Transverse colon (tissue), 4 donors: ENCODE results near the gene ENHO. TPM values are rescaled to one million over a fixed set of nuclear protein-coding genes. Genes with fewer than 3 reads are reported as not detected.

Experiments used
- DNase-seq: peaks from one replicate; pipeline ENCODE4 v3.0.0-alpha.2; 2019
- H3K27ac ChIP-seq, 4 donors: fragments of 200-600 bp; sonication (generic); 2 replicates each; pipeline ENCODE4 v1.5.1; 2016 to 2018; ENCODE audit warnings: inconsistent platforms in 4 of 4
- H3K27me3 ChIP-seq: fragments of 200-600 bp; sonication (generic); 2 replicates; pipeline ENCODE4 v1.5.1; 2017; ENCODE audit warnings: inconsistent platforms
- H3K36me3 ChIP-seq, 4 donors: fragments of 200-600 bp; sonication (generic); 2 replicates each; pipeline ENCODE4 v1.5.1; 2017 to 2019; ENCODE audit warnings: inconsistent platforms in 4 of 4
- H3K4me1 ChIP-seq, 4 donors: fragments of 200-600 bp; sonication (generic); 2 replicates each; pipeline ENCODE4 v1.5.1; 2017 to 2020; ENCODE audit warnings: inconsistent platforms in 4 of 4
- H3K4me3 ChIP-seq, 4 donors: fragments of 200-600 bp; sonication (generic); 1 replicate in 1 of 4; 2 replicates in 3 of 4; pipeline versions ENCODE4 v1.5.1 to v1.6.1; 2017 to 2019; ENCODE audit warnings: inconsistent platforms in 4 of 4
- H3K9me3 ChIP-seq, 2 donors: fragments of 200-600 bp; sonication (generic); 2 replicates each; pipeline ENCODE4 v1.5.1; 2017 to 2019; ENCODE audit warnings: inconsistent platforms in 2 of 2
- EP300 ChIP-seq: sonication (generic); formaldehyde crosslinking; IDR thresholded peaks from one replicate; pipeline ENCODE4 v1.6.1; 2017; ENCODE audit warnings: antibody characterized with exemption, low read depth
- POLR2A ChIP-seq: fragments of 450-650 bp; IDR thresholded peaks from one replicate; pipeline ENCODE4 v1.6.1; 2016; ENCODE audit warnings: antibody characterized with exemption, mild to moderate bottlenecking, moderate library complexity
- POLR2AphosphoS5 ChIP-seq, 3 donors: sonication (generic); formaldehyde crosslinking; IDR thresholded peaks; one replicate each; pipeline ENCODE4 v1.6.1; 2016; ENCODE audit warnings: antibody characterized with exemption in 3 of 3
- WGBS, 2 donors: methylation state at CpG; one replicate each; pipeline ENCODE4 v1.1.5; 2018; ENCODE audit warnings: low coverage in 1 of 2; 5-methylcytosine and 5-hydroxymethylcytosine counted together
- in situ Hi-C, 4 donors: fragments of 200-750 bp; cut with MboI; loops; one replicate each; pipeline versions ENCODE4 v1.15.0 to v1.15.1; 2017; ENCODE audit warnings: low sequenced_read_pairs in 3 of 4, low pct_ligation_motif_present in 1 of 4, low pct_unique_long_range_greater_than_20kb in 1 of 4
- intact Hi-C: fragments of 100-400 bp; cut with DNase I; formaldehyde crosslinking; loops from one replicate; pipeline ENCODE4 v1.15.1; 2023; ENCODE audit warnings: low total_unique reads
- total RNA-seq, 4 donors: library from RNA; depleted of rRNA; stranded (reverse); fragments of >200 nt; gene quantifications; one replicate each; pipeline ENCODE4 v1.1.0, GENCODE V29; 2016
- TF ChIP-seq, protein P1 (sequence below), 5 experiments: fragments of 200-600 bp in 3 of 5; fragments of 450-650 bp in 2 of 5; sonication (generic) in 3 of 5; IDR thresholded peaks; 1 replicate in 2 of 5; 2 replicates in 3 of 5; pipeline ENCODE4 v1.5.1; 2016 to 2017; ENCODE audit warnings: antibody characterized with exemption in 5 of 5, inconsistent platforms in 3 of 5, mild to moderate bottlenecking in 2 of 5, moderate library complexity in 1 of 5

Gene ENHO
- total RNA-seq, 4 donors from 2014 or later: 1.4 to 1.7 TPM; not detected in 2

GRCh38 chr9:34510497-34511468 lies 12.0 kb downstream of the ENHO start:
- in situ Hi-C loops (no loop called here), intact Hi-C loops (no loop called here)
- H3K4me3 ChIP-seq: no peak overlapping the region
- H3K4me1 ChIP-seq: peaks cover 0 to 11% (median 2%) of the 10 kb centered on the region in 4 donors
- no peaks in the 10 kb centered on the region for H3K36me3 ChIP-seq
- WGBS, 2 donors: 66% methylated on average over 13 of the region's 13 CpGs; no CpG with 5 or more reads in 1 of the 2 donors
- no peaks in the 10 kb centered on the region for H3K27me3 ChIP-seq
- H3K27ac ChIP-seq: peak overlapping the region in 2 of 4 donors; percentile 15 to 32
- H3K9me3 ChIP-seq: no peaks in the 10 kb centered on the region
- no peak for TF ChIP-seq POLR2A
- no peak for TF ChIP-seq POLR2AphosphoS5 (IDR thresholded peaks at IDR 0.05)
- TF ChIP-seq, protein P1, sequence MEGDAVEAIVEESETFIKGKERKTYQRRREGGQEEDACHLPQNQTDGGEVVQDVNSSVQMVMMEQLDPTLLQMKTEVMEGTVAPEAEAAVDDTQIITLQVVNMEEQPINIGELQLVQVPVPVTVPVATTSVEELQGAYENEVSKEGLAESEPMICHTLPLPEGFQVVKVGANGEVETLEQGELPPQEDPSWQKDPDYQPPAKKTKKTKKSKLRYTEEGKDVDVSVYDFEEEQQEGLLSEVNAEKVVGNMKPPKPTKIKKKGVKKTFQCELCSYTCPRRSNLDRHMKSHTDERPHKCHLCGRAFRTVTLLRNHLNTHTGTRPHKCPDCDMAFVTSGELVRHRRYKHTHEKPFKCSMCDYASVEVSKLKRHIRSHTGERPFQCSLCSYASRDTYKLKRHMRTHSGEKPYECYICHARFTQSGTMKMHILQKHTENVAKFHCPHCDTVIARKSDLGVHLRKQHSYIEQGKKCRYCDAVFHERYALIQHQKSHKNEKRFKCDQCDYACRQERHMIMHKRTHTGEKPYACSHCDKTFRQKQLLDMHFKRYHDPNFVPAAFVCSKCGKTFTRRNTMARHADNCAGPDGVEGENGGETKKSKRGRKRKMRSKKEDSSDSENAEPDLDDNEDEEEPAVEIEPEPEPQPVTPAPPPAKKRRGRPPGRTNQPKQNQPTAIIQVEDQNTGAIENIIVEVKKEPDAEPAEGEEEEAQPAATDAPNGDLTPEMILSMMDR (IDR thresholded peaks at IDR 0.05): no peak
- TF ChIP-seq EP300: no peak
- DNase-seq: no peak

DNA sequence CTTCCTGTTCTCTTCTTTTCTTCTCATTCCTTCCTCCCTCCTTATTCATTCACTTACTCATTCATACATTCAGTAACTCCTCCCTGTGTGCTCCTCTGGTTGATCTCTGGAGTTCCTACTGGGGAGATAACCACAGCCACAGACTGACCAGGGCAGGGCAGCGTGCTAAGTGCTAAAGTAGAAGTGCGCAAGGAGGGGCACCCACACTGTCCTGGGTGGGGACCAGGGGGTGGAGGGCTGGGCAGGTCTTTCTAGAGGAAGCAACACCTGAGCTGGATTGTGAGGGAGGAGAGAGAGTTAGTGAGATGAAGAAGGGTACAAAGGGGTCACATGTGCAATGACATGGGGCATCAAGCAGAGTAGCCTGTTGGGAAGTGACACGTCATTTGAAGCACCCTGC lies 13.8 kb downstream of the ENHO start:
- TF ChIP-seq EP300 (no peak), POLR2A (no peak), POLR2AphosphoS5 (IDR thresholded peaks at IDR 0.05) (no peak)
- TF ChIP-seq, protein P1 (IDR thresholded peaks at IDR 0.05): no peak
- WGBS, 2 donors: 79 to 89% methylated on average over 2 to 3 of the region's 3 CpGs
- Histone ChIP-seq H3K9me3 (no peaks in the 10 kb centered on the region), H3K4me1 (peaks cover 0 to 11% (median 2%) of the 10 kb centered on the region in 4 donors), H3K36me3 (no peaks in the 10 kb centered on the region), H3K4me3 (no peak overlapping the region), H3K27me3 (no peaks in the 10 kb centered on the region), H3K27ac (no peak overlapping the region)
- DNase-seq: no peak
- in situ Hi-C loops (no loop called here), intact Hi-C loops (loop anchor here (10.0 kb wide), 1 partner anchor 76 kb away; the partner anchor contains the start of gene CNTFR)

DNA sequence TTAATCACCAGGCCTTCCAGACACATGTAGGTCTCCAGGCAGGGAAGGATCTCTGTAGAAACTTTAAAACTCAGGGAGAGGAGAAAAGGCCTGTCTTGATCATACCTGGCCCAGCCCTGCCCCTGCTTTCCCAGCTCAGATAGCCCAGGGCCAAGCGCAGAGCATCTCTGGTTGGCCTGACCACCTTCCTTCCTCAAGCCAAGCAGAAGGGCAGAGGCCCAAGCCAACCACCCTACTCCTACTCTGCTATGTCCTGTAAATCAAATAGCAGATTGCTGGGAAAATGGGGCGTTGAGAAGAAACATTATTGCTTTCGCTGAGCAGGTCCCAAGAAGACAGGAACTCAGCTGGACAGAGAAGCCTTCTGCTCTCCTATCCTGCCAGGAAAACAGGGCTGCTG lies 14.3 kb downstream of the ENHO start:
- peaks cover 0 to 11% (median 2%) of the 10 kb centered on the region in 4 donors for H3K4me1 ChIP-seq
- H3K27ac ChIP-seq: no peak overlapping the region
- no peak for TF ChIP-seq POLR2A
- TF ChIP-seq, protein P1 (IDR thresholded peaks at IDR 0.05): no peak
- no peak for TF ChIP-seq POLR2AphosphoS5 (IDR thresholded peaks at IDR 0.05)
- TF ChIP-seq EP300: no peak
- in situ Hi-C loops (no loop called here), intact Hi-C loops (loop anchor here (10.0 kb wide), 1 partner anchor 76 kb away; the partner anchor contains the start of gene CNTFR)
- H3K9me3 ChIP-seq: no peaks in the 10 kb centered on the region
- H3K4me3 ChIP-seq: no peak overlapping the region
- no peaks in the 10 kb centered on the region for H3K36me3 ChIP-seq
- no peaks in the 10 kb centered on the region for H3K27me3 ChIP-seq
- WGBS, 2 donors: 89% methylated on average over 3 of the region's 3 CpGs; no CpG with 5 or more reads in 1 of the 2 donors
- no peak for DNase-seq

DNA sequence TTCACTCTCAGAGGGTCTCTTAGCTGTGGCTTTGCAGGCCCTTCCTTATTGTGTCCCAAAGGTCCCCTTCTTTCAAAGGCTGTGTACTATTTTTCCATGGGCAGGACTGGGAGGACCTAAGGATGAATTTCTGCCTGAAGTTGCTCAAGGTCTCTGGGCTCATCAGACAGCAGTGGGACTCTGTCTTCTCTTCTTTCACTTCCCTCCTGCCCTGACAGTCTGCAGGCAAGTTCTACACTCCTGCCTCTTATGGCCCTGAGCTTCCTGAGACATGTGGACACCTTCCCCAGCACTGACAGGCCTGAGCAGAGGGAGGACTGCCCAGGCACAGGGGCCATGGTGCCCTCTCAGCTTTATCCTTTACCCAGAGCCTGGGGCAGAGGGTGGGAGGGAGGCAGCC lies 14.8 kb downstream of the ENHO start:
- no peaks in the 10 kb centered on the region for H3K9me3 ChIP-seq
- TF ChIP-seq POLR2AphosphoS5 (IDR thresholded peaks at IDR 0.05) (no peak), POLR2A (no peak), EP300 (no peak)
- TF ChIP-seq, protein P1 (IDR thresholded peaks at IDR 0.05): no peak
- no peak overlapping the region for H3K27ac ChIP-seq
- peaks cover 0 to 11% (median 2%) of the 10 kb centered on the region in 4 donors for H3K4me1 ChIP-seq
- intact Hi-C loops: loop anchor here (10.0 kb wide), 1 partner anchor 77 kb away; the partner anchor contains the start of gene CNTFR
- no peaks in the 10 kb centered on the region for H3K36me3 ChIP-seq
- in situ Hi-C loops: no loop called here
- no peaks in the 10 kb centered on the region for H3K27me3 ChIP-seq
- no peak overlapping the region for H3K4me3 ChIP-seq
- DNase-seq: no peak
